CD4-positive, alpha-beta T cell treated with Interleukin-10 for 1 hour (primary cell): ENCODE measurements around the gene MAP4K2.

ENCODE experiments used
- DNase-seq: peaks from one replicate; pipeline ENCODE4 v3.0.0-alpha.2; 2020

Gene MAP4K2

GRCh38 chr11:64810891-64811272 lies 7.9 kb upstream of the MAP4K2 start:
- no peak for DNase-seq

DNA sequence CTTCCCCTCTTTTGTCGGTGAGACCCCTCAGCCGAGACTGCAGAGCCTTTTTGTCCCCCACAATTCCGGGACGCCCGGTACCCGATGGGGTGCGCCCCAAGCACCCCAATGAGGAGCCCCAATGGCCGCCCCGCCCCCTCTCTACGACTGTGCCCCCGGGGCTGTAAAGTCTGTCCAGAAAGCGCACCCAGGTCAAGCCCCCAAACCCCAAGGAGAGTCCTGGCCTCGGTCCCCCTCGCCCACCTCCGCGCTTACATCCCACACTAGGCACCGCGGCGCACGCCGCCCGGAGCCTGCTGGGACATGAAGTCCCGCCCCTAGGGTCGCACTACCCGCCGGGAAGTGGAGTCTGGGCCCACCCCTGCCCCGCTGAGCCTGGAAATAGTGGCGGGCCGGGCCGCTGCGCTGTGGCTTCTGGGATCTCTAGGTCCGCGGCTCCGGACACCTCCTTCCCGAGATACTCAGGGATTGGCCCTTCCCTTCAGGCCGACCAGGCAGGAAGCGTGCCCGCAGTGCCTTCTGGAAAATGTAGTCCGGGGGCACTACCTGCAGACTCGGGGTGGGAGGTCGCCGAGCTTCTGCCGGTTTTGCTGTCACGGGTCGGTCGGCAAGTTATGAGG lies 7.4 kb upstream of the MAP4K2 start, which contains the start of gene MEN1:
MEN1 (minus strand) TSS at position 281 of the 620 bp plus-strand sequence. CDS start 442 bp downstream, outside the sequence.
- DNase-seq, result peak; percentile 80

- peak; percentile 12 for DNase-seq
Observed at GRCh38 chr11:64809781-64810241, 6.8 kb upstream of the MAP4K2 start.

- no peak for DNase-seq
Observed at GRCh38 chr11:64805481-64805880, 2.5 kb upstream of the MAP4K2 start.

DNA sequence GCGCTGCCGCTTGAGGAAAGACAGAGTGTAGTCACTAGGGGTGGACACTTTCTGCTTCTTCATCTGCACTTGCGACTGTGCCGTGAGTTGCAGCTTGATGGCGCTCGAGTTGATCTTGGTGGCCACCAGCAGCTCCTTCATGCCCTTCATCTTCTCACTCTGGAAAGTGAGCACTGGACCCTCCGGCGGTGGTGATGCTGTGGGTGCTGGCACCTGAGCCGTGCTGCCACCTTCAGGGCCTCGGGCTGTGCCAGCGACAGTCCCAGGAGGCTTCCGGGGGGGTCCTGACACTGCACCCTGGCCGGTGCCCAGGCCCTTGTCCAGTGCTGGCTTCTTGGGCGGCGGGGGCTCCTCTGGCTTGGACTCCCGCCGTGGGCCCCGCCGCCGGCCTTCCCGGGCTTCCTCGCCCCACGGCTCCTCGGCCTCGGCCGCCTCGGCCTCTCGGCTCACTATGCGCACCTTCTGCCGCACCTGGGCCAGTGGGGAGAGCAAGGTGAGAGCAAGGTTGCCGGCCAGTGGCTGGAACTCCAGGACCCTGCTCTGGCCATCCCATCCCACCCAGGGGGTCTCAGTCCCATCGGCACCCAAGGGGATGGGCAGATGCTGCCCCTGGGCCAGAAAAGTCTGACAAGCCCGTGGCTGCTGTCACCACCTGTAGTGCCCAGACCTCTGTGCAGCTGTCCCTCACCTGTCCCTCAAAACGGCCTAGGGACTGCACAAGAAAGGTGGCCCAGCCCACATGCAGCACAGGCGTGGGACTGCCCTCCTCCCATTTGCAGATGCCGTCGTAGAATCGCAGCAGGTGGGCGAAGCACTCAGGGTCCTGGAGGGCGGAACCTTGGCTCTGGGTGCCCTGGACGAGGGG lies 1.6 kb upstream of the MAP4K2 start:
- DNase-seq, result no peak

GRCh38 chr11:64803846-64804345 lies 882 bp upstream of the MAP4K2 start:
- DNase-seq, result peak; percentile 25

GRCh38 chr11:64802370-64803157 lies 450 bp downstream of the MAP4K2 start:
- DNase-seq, result peak; percentile 46

- peak; percentile 12 for DNase-seq
Observed at GRCh38 chr11:64801561-64802369, 1.2 kb downstream of the MAP4K2 start.

DNA sequence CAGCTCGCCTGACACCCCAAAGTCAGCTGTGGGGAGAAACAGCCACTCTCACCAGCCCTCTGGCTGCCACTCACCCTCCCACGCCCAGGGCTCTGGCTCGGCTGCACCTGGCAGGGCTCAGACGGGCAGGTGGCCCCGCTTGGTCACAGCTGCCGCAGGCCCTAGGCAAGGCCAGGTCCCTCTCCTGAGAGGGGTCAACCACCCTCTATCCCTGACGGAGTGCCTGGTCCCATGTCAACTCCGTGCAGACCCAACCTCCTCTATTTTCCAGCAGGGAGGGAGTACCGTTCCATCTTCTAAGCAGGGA lies 1.9 kb downstream of the MAP4K2 start:
- DNase-seq, result no peak

DNA sequence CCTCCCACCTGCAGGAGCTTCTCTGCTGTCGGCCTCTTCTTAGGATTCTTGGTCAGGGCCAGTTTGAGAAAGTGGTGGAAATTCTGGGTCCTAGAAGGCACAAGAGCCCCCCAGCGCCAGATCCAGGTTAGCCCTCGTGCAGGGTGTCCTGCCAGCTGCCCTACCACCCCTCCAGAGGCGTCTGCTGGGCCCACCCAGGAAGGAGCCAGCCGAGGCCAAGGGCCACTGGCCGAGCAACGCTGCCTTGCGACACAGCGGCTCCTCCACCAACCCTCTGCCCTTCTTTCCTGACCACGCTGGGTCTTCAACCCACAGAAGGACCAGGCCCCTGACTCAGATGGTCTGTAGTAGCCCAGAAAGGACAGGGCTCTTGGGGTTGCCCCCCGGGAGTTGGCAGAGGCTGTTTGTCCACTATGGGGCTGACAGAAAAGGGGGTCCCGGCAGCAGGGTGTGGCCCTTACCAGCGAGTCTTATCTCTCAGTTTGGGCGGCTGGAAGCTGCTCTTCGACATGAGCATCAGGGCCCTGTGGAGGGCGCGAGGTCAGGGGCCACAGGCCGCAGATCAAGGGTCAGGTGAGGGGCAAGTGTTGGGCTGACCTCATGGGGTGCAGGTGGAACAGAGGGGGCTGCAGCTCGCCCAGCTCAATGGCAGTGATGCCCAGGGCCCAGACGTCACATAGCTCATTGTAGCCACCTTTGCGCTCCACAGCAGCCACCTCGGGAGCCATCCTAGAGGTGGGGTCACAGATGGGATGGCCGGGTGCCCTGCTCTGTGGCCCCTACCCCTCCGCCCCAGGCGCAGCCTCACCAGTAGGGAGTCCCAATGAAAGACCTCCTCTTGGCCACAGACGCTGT lies 2.5 kb downstream of the MAP4K2 start:
- DNase-seq, result no peak

DNA sequence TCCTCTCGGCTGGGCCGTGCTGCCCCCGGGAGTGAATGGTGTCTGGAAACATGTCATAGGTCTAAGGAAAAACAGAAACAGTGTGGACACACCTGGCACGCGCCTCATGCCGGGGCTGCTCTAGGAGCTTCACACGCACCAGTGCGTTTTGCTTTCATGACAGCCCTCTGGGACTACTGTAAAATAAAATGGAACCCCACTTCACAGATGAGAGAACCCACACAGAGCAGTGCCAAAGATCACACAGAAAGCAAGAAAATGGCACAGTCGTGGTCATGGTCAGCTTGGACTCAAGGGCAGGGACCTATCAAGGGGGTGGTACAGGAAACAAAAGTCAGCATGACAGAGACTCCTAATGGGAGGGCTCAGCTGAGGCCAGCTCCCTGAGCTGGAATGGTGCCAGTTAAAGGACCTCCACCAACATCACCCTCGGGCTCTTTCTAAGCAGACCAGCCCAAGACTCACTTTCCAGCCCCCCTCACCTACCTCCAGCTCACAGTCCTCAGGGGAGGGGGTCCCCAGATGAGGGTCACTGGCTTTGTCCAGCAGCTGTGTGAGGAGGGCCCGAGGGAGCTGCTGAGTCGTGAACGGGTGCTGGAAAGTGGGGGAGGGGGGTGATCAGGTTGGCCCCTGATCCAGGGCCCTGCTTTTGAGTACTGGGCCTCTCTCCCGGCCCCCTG lies 3.3 kb downstream of the MAP4K2 start:
- no peak for DNase-seq

DNA sequence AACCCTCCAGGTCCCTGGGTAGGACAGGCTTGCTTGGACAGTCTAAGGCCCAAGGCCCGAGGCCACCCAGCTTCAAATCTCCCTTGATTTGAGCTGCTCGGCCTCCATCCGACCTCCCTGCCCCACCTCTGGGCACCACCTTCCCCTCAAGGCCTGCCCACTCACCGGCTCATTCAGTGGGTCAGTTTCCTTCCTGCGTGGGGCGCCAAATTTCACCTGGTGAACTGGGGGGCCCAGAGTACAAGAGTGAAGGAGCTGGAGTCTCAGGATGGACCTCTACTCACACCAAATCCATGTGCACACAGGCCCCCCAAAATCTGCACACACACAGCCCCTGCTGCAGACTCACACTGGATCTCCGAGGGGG lies 3.8 kb downstream of the MAP4K2 start:
- no peak for DNase-seq

- no peak for DNase-seq
Observed at GRCh38 chr11:64796757-64797541, 6.1 kb downstream of the MAP4K2 start.

- DNase-seq, result no peak
Observed at GRCh38 chr11:64796047-64796756, 6.8 kb downstream of the MAP4K2 start.

DNA sequence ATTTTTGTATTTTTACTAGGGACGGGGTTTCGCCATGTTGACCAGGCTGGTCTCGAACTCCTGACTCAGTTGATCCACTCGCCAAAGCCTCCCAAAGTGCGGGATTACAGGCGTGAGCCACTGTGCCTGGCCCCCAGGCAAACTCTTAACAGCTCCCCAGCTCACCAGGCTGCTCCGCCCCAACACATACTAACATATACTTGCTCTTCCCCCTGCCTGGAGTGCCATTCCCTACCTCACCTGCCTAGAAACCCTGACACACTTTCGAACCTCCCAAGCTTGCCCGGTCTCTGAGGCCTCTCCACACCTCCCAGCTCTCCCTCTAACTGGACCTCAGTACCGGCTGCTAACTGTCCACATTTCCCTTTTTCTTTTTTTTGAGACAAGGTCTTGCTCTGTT lies 8.5 kb downstream of the MAP4K2 start:
- DNase-seq, result no peak

GRCh38 chr11:64793271-64794160 lies 9.5 kb downstream of the MAP4K2 start:
- no peak for DNase-seq

GRCh38 chr11:64792482-64792881 lies 10.5 kb downstream of the MAP4K2 start:
- DNase-seq, result no peak

DNA sequence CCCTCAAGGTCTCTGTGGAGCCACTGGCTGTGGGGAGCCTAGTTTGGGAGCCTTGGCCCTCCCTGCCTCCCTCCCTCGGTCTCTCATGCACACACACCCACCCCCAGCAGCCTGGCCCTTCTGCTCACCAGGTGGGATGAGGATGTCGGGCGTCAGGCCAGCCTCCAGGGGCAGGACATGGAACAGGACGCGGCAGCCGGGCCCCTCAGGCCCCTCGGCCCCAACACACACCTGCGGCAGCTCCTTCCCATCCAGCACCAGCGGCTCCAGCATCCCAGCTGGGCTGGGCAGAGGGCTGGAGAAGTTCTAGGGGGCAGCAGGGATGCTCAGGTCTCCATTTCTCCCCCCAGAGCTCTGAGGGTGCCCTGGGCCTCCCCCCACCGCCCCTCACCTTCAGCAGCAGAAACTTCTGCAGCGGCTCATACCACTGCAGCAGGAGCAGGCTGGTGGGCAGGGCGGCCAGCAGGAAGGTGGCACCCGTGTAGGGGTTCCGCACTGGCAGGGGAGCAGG lies 11.2 kb downstream of the MAP4K2 start:
- DNase-seq, result no peak
